ENCODE data around the gene MRPL40. TPM values are rescaled to one million over a fixed set of nuclear protein-coding genes. Genes with fewer than 3 reads are reported as not detected.

MRPL40 gene
- total RNA-seq, 1 donor = 34.4 TPM

GRCh38 chr22:19410941-19411689 lies 21.2 kb upstream of the MRPL40 start:
- peaks cover 36% of the 10 kb centered on the region for H3K36me3 ChIP-seq (ENCODE audit: insufficient read depth, low read length)
- no peak for DNase-seq (ENCODE audit: insufficient read length, low spot score, missing footprints)
- no peaks in the 10 kb centered on the region for H3K27me3 ChIP-seq (ENCODE audit: insufficient read depth, low read length)
- H3K4me3 ChIP-seq (ENCODE audit: insufficient read depth, low read length) = no peak overlapping the region
- no peak overlapping the region for H3K4me2 ChIP-seq (ENCODE audit: insufficient read depth, low read length)
- H2AFZ ChIP-seq (ENCODE audit: low read length) = no peak overlapping the region
- TF ChIP-seq, protein P1, sequence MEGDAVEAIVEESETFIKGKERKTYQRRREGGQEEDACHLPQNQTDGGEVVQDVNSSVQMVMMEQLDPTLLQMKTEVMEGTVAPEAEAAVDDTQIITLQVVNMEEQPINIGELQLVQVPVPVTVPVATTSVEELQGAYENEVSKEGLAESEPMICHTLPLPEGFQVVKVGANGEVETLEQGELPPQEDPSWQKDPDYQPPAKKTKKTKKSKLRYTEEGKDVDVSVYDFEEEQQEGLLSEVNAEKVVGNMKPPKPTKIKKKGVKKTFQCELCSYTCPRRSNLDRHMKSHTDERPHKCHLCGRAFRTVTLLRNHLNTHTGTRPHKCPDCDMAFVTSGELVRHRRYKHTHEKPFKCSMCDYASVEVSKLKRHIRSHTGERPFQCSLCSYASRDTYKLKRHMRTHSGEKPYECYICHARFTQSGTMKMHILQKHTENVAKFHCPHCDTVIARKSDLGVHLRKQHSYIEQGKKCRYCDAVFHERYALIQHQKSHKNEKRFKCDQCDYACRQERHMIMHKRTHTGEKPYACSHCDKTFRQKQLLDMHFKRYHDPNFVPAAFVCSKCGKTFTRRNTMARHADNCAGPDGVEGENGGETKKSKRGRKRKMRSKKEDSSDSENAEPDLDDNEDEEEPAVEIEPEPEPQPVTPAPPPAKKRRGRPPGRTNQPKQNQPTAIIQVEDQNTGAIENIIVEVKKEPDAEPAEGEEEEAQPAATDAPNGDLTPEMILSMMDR (IDR thresholded peaks at IDR 0.05; ENCODE audit: extremely low read depth, low read depth, low read length) = no peak
- no peaks in the 10 kb centered on the region for H3K4me1 ChIP-seq (ENCODE audit: insufficient read depth, low read length)
- H3K27ac ChIP-seq (ENCODE audit: low read depth, low read length) = no peak overlapping the region
- peaks cover 35% of the 10 kb centered on the region for H4K20me1 ChIP-seq (ENCODE audit: insufficient read depth, low read length)
- H3K9me3 ChIP-seq (ENCODE audit: low read depth, low read length) = no peaks in the 10 kb centered on the region
- H3K79me2 ChIP-seq (ENCODE audit: insufficient read depth, low read length) = peaks cover 67% of the 10 kb centered on the region

GRCh38 chr22:19411690-19412045 lies 20.7 kb upstream of the MRPL40 start:
- no peak for DNase-seq (ENCODE audit: insufficient read length, low spot score, missing footprints)
- Histone ChIP-seq H3K27me3 (ENCODE audit: insufficient read depth, low read length) (no peaks in the 10 kb centered on the region), H3K36me3 (ENCODE audit: insufficient read depth, low read length) (peaks cover 30% of the 10 kb centered on the region), H3K27ac (ENCODE audit: low read depth, low read length) (no peak overlapping the region), H3K9me3 (ENCODE audit: low read depth, low read length) (no peaks in the 10 kb centered on the region), H2AFZ (ENCODE audit: low read length) (no peak overlapping the region), H3K4me2 (ENCODE audit: insufficient read depth, low read length) (no peak overlapping the region), H3K4me3 (ENCODE audit: insufficient read depth, low read length) (no peak overlapping the region), H3K4me1 (ENCODE audit: insufficient read depth, low read length) (no peaks in the 10 kb centered on the region), H3K79me2 (ENCODE audit: insufficient read depth, low read length) (peaks cover 72% of the 10 kb centered on the region), H4K20me1 (ENCODE audit: insufficient read depth, low read length) (peaks cover 41% of the 10 kb centered on the region)
- TF ChIP-seq, protein P1 (IDR thresholded peaks at IDR 0.05; ENCODE audit: extremely low read depth, low read depth, low read length) = no peak

- Histone ChIP-seq H2AFZ (ENCODE audit: low read length) (no peak overlapping the region), H3K4me1 (ENCODE audit: insufficient read depth, low read length) (no peaks in the 10 kb centered on the region), H3K4me3 (ENCODE audit: insufficient read depth, low read length) (no peak overlapping the region), H3K36me3 (ENCODE audit: insufficient read depth, low read length) (peaks cover 22% of the 10 kb centered on the region), H3K4me2 (ENCODE audit: insufficient read depth, low read length) (no peak overlapping the region), H3K9me3 (ENCODE audit: low read depth, low read length) (no peaks in the 10 kb centered on the region), H3K79me2 (ENCODE audit: insufficient read depth, low read length) (peaks cover 79% of the 10 kb centered on the region), H3K27ac (ENCODE audit: low read depth, low read length) (no peak overlapping the region), H3K27me3 (ENCODE audit: insufficient read depth, low read length) (no peaks in the 10 kb centered on the region), H4K20me1 (ENCODE audit: insufficient read depth, low read length) (peaks cover 42% of the 10 kb centered on the region)
- TF ChIP-seq, protein P1 (IDR thresholded peaks at IDR 0.05; ENCODE audit: extremely low read depth, low read depth, low read length) = no peak
- DNase-seq (ENCODE audit: insufficient read length, low spot score, missing footprints) = no peak
Measured at GRCh38 chr22:19412478-19412877, 19.9 kb upstream of the MRPL40 start.

- H2AFZ ChIP-seq (ENCODE audit: low read length) = no peak overlapping the region
- no peaks in the 10 kb centered on the region for H3K4me1 ChIP-seq (ENCODE audit: insufficient read depth, low read length)
- TF ChIP-seq, protein P1 (IDR thresholded peaks at IDR 0.05; ENCODE audit: extremely low read depth, low read depth, low read length) = no peak
- no peak overlapping the region for H3K4me3 ChIP-seq (ENCODE audit: insufficient read depth, low read length)
- peaks cover 83% of the 10 kb centered on the region for H3K79me2 ChIP-seq (ENCODE audit: insufficient read depth, low read length)
- no peak for DNase-seq (ENCODE audit: insufficient read length, low spot score, missing footprints)
- H3K27ac ChIP-seq (ENCODE audit: low read depth, low read length) = no peak overlapping the region
- peaks cover 17% of the 10 kb centered on the region for H3K36me3 ChIP-seq (ENCODE audit: insufficient read depth, low read length)
- no peak overlapping the region for H3K4me2 ChIP-seq (ENCODE audit: insufficient read depth, low read length)
- no peaks in the 10 kb centered on the region for H3K27me3 ChIP-seq (ENCODE audit: insufficient read depth, low read length)
- peaks cover 42% of the 10 kb centered on the region for H4K20me1 ChIP-seq (ENCODE audit: insufficient read depth, low read length)
- H3K9me3 ChIP-seq (ENCODE audit: low read depth, low read length) = no peaks in the 10 kb centered on the region
Measured at GRCh38 chr22:19412923-19413322, 19.4 kb upstream of the MRPL40 start.
